VCaP (cell line): Measurements from ENCODE around the gene ATP5ME.

Source experiments
- H3K27ac ChIP-seq: fragments of 450-650 bp; 2 replicates; pipeline ENCODE4 v1.5.1; 2017
- TF ChIP-seq, protein P1 (sequence below): fragments of 450-650 bp; conservative IDR thresholded peaks from 2 replicates; pipeline ENCODE4 v1.5.1; 2017; ENCODE audit warnings: mild to moderate bottlenecking, moderate library complexity

The ATP5ME gene

GRCh38 chr4:661231-661630 is 12.8 kb downstream of the ATP5ME start:
- H3K27ac ChIP-seq, result no peak overlapping the region
- TF ChIP-seq, protein P1, sequence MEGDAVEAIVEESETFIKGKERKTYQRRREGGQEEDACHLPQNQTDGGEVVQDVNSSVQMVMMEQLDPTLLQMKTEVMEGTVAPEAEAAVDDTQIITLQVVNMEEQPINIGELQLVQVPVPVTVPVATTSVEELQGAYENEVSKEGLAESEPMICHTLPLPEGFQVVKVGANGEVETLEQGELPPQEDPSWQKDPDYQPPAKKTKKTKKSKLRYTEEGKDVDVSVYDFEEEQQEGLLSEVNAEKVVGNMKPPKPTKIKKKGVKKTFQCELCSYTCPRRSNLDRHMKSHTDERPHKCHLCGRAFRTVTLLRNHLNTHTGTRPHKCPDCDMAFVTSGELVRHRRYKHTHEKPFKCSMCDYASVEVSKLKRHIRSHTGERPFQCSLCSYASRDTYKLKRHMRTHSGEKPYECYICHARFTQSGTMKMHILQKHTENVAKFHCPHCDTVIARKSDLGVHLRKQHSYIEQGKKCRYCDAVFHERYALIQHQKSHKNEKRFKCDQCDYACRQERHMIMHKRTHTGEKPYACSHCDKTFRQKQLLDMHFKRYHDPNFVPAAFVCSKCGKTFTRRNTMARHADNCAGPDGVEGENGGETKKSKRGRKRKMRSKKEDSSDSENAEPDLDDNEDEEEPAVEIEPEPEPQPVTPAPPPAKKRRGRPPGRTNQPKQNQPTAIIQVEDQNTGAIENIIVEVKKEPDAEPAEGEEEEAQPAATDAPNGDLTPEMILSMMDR, result no peak

DNA sequence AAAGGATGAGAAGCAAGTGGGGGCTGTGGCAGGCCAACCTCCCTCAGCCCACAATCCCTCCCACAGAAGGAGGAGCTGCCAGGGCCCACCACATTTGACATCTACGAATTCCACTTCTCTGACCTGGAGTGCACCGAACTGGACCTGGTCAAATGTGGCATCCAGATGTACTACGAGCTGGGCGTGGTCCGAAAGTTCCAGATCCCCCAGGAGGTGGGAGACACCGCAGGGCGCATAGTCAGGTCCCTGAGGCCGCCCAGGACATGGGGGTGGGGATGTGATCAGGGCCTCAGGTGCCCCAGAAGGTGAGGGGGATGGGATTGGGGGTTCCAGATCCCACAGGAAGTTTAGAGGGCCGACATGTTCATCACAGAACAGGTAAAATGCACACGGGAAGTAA is 13.7 kb downstream of the ATP5ME start:
- TF ChIP-seq, protein P1, result no peak
- H3K27ac ChIP-seq, result no peak overlapping the region

- no peak overlapping the region for H3K27ac ChIP-seq
- TF ChIP-seq, protein P1, result no peak
Measured at GRCh38 chr4:659851-660250, 14.2 kb downstream of the ATP5ME start.

GRCh38 chr4:658681-659667 is 15.1 kb downstream of the ATP5ME start:
- H3K27ac ChIP-seq, result no peak overlapping the region
- TF ChIP-seq, protein P1, result no peak

- TF ChIP-seq, protein P1, result no peak
- H3K27ac ChIP-seq, result no peak overlapping the region
Measured at GRCh38 chr4:657834-658667, 16.0 kb downstream of the ATP5ME start.

GRCh38 chr4:657338-657833 is 16.7 kb downstream of the ATP5ME start:
- no peak overlapping the region for H3K27ac ChIP-seq
- TF ChIP-seq, protein P1, result no peak
